ENCODE data around the gene SLC1A7.

SLC1A7 gene

DNA sequence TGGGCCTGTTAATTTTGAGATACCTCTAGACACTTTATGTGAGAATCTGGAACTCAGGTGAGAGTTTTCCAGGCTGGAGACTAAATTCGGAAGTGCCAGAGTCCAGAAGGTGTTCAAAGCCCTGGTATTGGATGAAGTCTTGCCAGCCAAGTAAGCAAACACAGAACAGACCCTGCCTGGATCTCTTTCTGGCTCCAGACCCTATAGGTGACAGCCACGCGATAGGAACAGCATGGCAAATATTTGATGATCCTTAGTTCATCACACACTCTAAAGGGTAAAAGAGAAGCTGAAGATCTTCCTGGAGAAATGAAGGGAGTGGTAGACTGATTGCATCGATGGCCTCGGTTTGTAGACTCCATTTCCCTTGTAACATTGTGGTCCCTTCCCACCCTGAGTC is 30.7 kb downstream of the SLC1A7 start:
- TF ChIP-seq POLR2A (IDR thresholded peaks at IDR 0.05; ENCODE audit: low read depth, low read length): no peak

GRCh38 chr1:53111073-53111556 is 31.3 kb downstream of the SLC1A7 start:
- DNase-seq (ENCODE audit: insufficient read length): no peak
- FAIRE-seq: no peak
- TF ChIP-seq POLR2AphosphoS5 (IDR thresholded peaks at IDR 0.05; ENCODE audit: low read depth, low read length): no peak
- no peak for TF ChIP-seq POLR2A (IDR thresholded peaks at IDR 0.05; ENCODE audit: low read depth, low read length)
- TF ChIP-seq TAF1 (IDR thresholded peaks at IDR 0.05; ENCODE audit: borderline replicate concordance, low read depth, low read length): no peak

More for the DNA sequence above, 30.7 kb downstream of the SLC1A7 start:
- FAIRE-seq: no peak
- no peak for DNase-seq (ENCODE audit: insufficient read length)

- DNase-seq (ENCODE audit: insufficient read length) (no peak), FAIRE-seq (no peak)
- no peak for TF ChIP-seq POLR2A (IDR thresholded peaks at IDR 0.05; ENCODE audit: low read depth, low read length)
- no peak for TF ChIP-seq TAF1 (IDR thresholded peaks at IDR 0.05; ENCODE audit: borderline replicate concordance, low read depth, low read length)
- no peak for TF ChIP-seq POLR2AphosphoS5 (IDR thresholded peaks at IDR 0.05; ENCODE audit: low read depth, low read length)
These were observed 31.9 kb downstream of the SLC1A7 start for GRCh38 chr1:53110370-53111072.

- TF ChIP-seq POLR2A (IDR thresholded peaks at IDR 0.05; ENCODE audit: low read depth, low read length) (no peak), POLR2AphosphoS5 (IDR thresholded peaks at IDR 0.05; ENCODE audit: low read depth, low read length) (no peak)
- DNase-seq (ENCODE audit: insufficient read length): no peak
- FAIRE-seq: no peak
These were observed 33.5 kb downstream of the SLC1A7 start for GRCh38 chr1:53108646-53109580.

DNA sequence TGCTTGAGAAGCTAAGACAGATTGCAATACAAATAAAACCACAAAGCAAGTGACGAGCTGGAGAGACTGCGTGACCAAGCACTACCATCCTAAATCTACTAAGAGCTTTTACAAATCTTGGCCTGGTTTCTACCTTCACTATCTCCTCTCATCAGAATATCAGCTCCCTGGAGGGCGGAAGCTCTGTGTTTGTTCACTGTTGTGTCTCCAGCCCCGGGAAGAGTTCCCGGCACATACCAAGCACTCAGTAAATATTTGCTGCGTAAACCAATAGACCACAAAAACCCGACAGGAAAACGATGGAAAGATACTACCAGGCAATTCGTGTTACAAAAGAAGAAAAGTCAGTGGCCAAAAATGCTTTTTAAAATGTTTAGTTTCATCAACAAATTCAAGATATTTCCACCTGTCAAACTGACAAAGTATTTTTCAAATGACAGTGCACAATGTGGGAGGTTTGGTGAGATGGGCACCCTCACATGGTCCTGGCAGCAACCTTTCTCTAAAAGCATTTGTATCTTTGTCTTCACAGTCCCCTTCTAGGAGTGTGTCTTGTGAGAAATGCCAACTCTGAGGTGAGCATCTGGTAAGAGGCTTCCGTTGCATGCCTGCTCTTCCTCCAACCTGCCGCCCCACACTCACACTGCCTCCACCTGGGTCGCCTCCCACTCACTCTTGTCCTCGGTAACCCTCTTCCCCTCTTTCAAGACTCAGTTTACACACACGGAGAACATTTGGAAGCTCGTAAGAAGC is 34.7 kb downstream of the SLC1A7 start:
- TF ChIP-seq TAF1 (IDR thresholded peaks at IDR 0.05; ENCODE audit: borderline replicate concordance, low read depth, low read length) (no peak), POLR2AphosphoS5 (IDR thresholded peaks at IDR 0.05; ENCODE audit: low read depth, low read length) (no peak), POLR2A (IDR thresholded peaks at IDR 0.05; ENCODE audit: low read depth, low read length) (no peak)
- DNase-seq (ENCODE audit: insufficient read length): no peak
- no peak for FAIRE-seq

DNA sequence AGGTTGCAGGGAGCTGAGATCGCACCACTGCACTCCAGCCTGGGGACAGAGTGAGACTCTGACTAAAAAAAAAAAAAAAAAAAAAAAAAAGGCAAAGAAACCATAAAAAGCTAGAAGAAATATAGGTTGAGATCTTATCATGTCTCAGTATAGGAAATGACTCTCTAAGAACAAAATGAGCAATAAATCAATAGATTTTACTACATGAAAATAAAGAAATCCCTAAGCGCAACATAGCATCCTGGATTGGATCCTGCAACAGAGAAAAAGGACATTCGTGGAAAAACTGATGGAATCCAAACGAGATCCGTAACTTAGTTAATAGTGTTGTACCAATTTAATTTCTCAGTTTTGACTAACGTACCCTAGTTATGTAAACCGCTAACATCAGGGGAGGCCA is 35.3 kb downstream of the SLC1A7 start:
- TF ChIP-seq TAF1 (IDR thresholded peaks at IDR 0.05; ENCODE audit: borderline replicate concordance, low read depth, low read length) (no peak), POLR2A (IDR thresholded peaks at IDR 0.05; ENCODE audit: low read depth, low read length) (no peak), POLR2AphosphoS5 (IDR thresholded peaks at IDR 0.05; ENCODE audit: low read depth, low read length) (no peak)
- FAIRE-seq (no peak), DNase-seq (ENCODE audit: insufficient read length) (no peak)

DNA sequence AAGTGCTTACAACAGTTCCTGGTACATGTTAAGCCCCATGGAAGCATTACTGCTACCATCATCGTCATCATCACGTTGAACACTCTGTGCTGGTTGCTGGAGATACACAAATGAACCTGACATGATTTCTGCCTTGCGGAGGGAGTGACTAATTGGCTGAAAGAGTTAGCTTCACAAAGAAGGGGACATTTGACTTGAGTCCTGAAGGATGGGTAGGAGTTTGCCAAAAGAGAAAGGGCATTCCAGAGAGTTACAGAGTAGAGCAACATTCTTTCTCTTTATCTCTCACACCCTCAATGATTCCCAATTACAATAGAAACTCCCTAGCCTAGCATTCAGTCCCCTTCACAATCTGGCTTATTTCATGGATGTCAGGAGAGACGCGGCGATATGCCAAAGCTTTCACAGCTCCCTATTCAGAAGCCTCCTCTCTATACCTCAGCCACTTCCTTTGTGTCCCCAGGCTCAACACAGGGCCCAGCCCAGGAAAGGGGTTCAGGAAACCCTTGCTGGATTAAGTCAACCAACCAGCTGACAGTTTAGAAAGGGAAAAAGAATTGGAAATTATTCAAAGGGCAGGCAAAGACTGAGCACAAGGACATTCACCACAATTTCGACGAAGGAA is 38.0 kb downstream of the SLC1A7 start:
- TF ChIP-seq POLR2AphosphoS5 (IDR thresholded peaks at IDR 0.05; ENCODE audit: low read depth, low read length): no peak
- TF ChIP-seq POLR2A (IDR thresholded peaks at IDR 0.05; ENCODE audit: low read depth, low read length): no peak
- no peak for TF ChIP-seq TAF1 (IDR thresholded peaks at IDR 0.05; ENCODE audit: borderline replicate concordance, low read depth, low read length)
- DNase-seq (ENCODE audit: insufficient read length) (no peak), FAIRE-seq (no peak)

GRCh38 chr1:53094533-53094919 is 47.9 kb downstream of the SLC1A7 start:
- DNase-seq (ENCODE audit: insufficient read length) (no peak), FAIRE-seq (no peak)
- no peak for TF ChIP-seq TAF1 (IDR thresholded peaks at IDR 0.05; ENCODE audit: borderline replicate concordance, low read depth, low read length)
- TF ChIP-seq POLR2AphosphoS5 (IDR thresholded peaks at IDR 0.05; ENCODE audit: low read depth, low read length): no peak
- TF ChIP-seq POLR2A (IDR thresholded peaks at IDR 0.05; ENCODE audit: low read depth, low read length): no peak

DNA sequence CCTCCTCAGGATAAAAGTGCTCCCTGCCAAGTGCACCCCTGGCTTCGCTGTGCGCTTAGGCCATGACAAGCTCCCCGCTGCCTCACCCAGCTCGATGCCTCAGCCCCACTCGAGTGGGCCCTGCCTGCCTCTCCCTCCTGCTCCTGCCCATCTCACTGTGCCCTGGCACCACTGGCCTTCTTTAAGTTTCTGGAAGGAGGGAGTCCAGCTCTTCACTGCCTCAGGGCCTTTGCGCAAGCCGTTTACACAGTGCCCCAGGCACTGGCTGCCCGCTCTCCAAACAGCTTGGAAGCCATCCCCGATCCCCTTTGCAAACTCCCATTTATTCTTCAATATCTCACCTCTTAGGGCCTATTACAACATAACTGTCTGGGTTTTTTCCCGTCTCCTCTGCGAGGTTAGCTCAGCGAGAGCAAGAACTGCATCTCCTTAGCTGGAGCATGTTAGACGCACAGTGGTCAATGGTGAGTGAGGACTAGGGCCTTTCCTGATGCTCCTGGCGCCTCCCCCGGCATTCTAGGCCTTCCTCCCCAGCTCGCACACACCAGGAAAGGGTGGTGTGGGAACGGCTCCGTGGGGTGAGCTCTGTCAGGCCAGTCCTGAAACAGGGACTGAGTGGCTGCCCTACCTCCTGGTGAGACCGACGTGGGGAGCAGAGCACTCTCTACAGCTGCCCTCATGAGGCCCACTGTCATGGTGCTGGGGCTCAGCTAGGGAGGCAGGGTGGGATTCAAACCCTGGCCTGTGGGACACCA is 48.5 kb downstream of the SLC1A7 start:
- FAIRE-seq: no peak
- no peak for TF ChIP-seq POLR2AphosphoS5 (IDR thresholded peaks at IDR 0.05; ENCODE audit: low read depth, low read length)
- no peak for TF ChIP-seq POLR2A (IDR thresholded peaks at IDR 0.05; ENCODE audit: low read depth, low read length)
- no peak for TF ChIP-seq TAF1 (IDR thresholded peaks at IDR 0.05; ENCODE audit: borderline replicate concordance, low read depth, low read length)
- DNase-seq (ENCODE audit: insufficient read length): no peak

- FAIRE-seq (no peak), DNase-seq (ENCODE audit: insufficient read length) (no peak)
- TF ChIP-seq POLR2A (IDR thresholded peaks at IDR 0.05; ENCODE audit: low read depth, low read length): no peak
- TF ChIP-seq TAF1 (IDR thresholded peaks at IDR 0.05; ENCODE audit: borderline replicate concordance, low read depth, low read length): no peak
- no peak for TF ChIP-seq POLR2AphosphoS5 (IDR thresholded peaks at IDR 0.05; ENCODE audit: low read depth, low read length)
These were observed 49.0 kb downstream of the SLC1A7 start for GRCh38 chr1:53093451-53093754.
